ENCODE data around the gene OR5H15. TPM values are rescaled to one million over a fixed set of nuclear protein-coding genes. Genes with fewer than 3 reads are reported as not detected.

OR5H15 gene
- total RNA-seq, 4 donors from 2014 or later: not detected

GRCh38 chr3:98199020-98199419 is 32.5 kb downstream of the OR5H15 start:
- ATAC-seq (no peak), DNase-seq (no peak)
- intact Hi-C loops (cut with DNase I; ENCODE audit: low total_unique reads): no loop called here
- H3K36me3 ChIP-seq: no peaks in the 10 kb centered on the region
- no peaks in the 10 kb centered on the region for H3K9me3 ChIP-seq
- no peak for TF ChIP-seq POLR2A (IDR thresholded peaks at IDR 0.05)
- TF ChIP-seq CTCF (IDR thresholded peaks at IDR 0.05 in 4 of 5, conservative IDR thresholded peaks at IDR 0.05 in 1 of 5): no peak
- H3K27ac ChIP-seq: no peak overlapping the region
- no peaks in the 10 kb centered on the region for H3K4me1 ChIP-seq
- in situ Hi-C loops (cut with MboI; ENCODE audit: low sequenced_read_pairs in 4 of 4): no loop called here
- no peak overlapping the region for H3K4me3 ChIP-seq
- no peaks in the 10 kb centered on the region for H3K27me3 ChIP-seq

GRCh38 chr3:98209244-98209643 is 42.7 kb downstream of the OR5H15 start:
- ATAC-seq (no peak), DNase-seq (no peak)
- Histone ChIP-seq H3K36me3 (no peaks in the 10 kb centered on the region), H3K4me3 (no peak overlapping the region), H3K9me3 (no peaks in the 10 kb centered on the region), H3K4me1 (no peaks in the 10 kb centered on the region), H3K27ac (no peak overlapping the region), H3K27me3 (no peaks in the 10 kb centered on the region)
- in situ Hi-C loops (cut with MboI; ENCODE audit: low sequenced_read_pairs in 4 of 4): no loop called here
- TF ChIP-seq POLR2A (IDR thresholded peaks at IDR 0.05): no peak
- no peak for TF ChIP-seq CTCF (IDR thresholded peaks at IDR 0.05 in 4 of 5, conservative IDR thresholded peaks at IDR 0.05 in 1 of 5)
- intact Hi-C loops (cut with DNase I; ENCODE audit: low total_unique reads): no loop called here

- DNase-seq: no peak
- no peaks in the 10 kb centered on the region for H3K36me3 ChIP-seq
- H3K4me3 ChIP-seq: no peak overlapping the region
- no peak for TF ChIP-seq CTCF (IDR thresholded peaks at IDR 0.05 in 4 of 5, conservative IDR thresholded peaks at IDR 0.05 in 1 of 5)
- H3K4me1 ChIP-seq: no peaks in the 10 kb centered on the region
- intact Hi-C loops (cut with DNase I; ENCODE audit: low total_unique reads): no loop called here
- in situ Hi-C loops (cut with MboI; ENCODE audit: low sequenced_read_pairs in 4 of 4): no loop called here
- H3K27me3 ChIP-seq: no peaks in the 10 kb centered on the region
- no peaks in the 10 kb centered on the region for H3K9me3 ChIP-seq
- H3K27ac ChIP-seq: no peak overlapping the region
- no peak for ATAC-seq
These were observed 46.8 kb downstream of the OR5H15 start for GRCh38 chr3:98213276-98213675.

GRCh38 chr3:98215051-98215450 is 48.6 kb downstream of the OR5H15 start:
- TF ChIP-seq CTCF (IDR thresholded peaks at IDR 0.05 in 4 of 5, conservative IDR thresholded peaks at IDR 0.05 in 1 of 5) (no peak), POLR2A (IDR thresholded peaks at IDR 0.05) (no peak)
- intact Hi-C loops (cut with DNase I; ENCODE audit: low total_unique reads): no loop called here
- Histone ChIP-seq H3K9me3 (no peaks in the 10 kb centered on the region), H3K27me3 (no peaks in the 10 kb centered on the region), H3K4me1 (no peaks in the 10 kb centered on the region), H3K36me3 (no peaks in the 10 kb centered on the region), H3K27ac (no peak overlapping the region), H3K4me3 (no peak overlapping the region)
- DNase-seq (no peak), ATAC-seq (no peak)
- in situ Hi-C loops (cut with MboI; ENCODE audit: low sequenced_read_pairs in 4 of 4): no loop called here

Other genes with a start within 250 kb of the OR5H15 start
- gene RIOX2, start 194.3 kb upstream of the OR5H15 start, total RNA-seq: 10 to 100 TPM; 27.4 to 57.3 (median 49.6) TPM
- gene GABRR3, start 131.4 kb upstream of the OR5H15 start, total RNA-seq: not detected
- gene OR5AC2, start 79.5 kb upstream of the OR5H15 start, total RNA-seq: not detected
- not detected for gene OR5H1, start 36.0 kb upstream of the OR5H15 start, total RNA-seq
- not detected for gene OR5H14, start 19.2 kb upstream of the OR5H15 start, total RNA-seq
- gene OR5H6, start 97.5 kb downstream of the OR5H15 start, total RNA-seq: not detected
- not detected for gene OR5H2, start 115.8 kb downstream of the OR5H15 start, total RNA-seq
- not detected for gene OR5K4, start 187.2 kb downstream of the OR5H15 start, total RNA-seq
- not detected for gene OR5K3, start 224.0 kb downstream of the OR5H15 start, total RNA-seq